DOHH2 (cell line): ENCODE data around the gene GATAD1.

Experiments
- CTCF ChIP-seq: fragments of 200-600 bp; sonication (generic); IDR thresholded peaks from one replicate; pipeline ENCODE4 v1.5.1; 2014; ENCODE audit warnings: antibody characterized with exemption, mild to moderate bottlenecking, low read depth, low read length; ENCODE audit not compliant: poor library complexity, severe bottlenecking
- EZH2phosphoT487 ChIP-seq: fragments of 200-600 bp; sonication (generic); IDR thresholded peaks from 2 replicates; pipeline ENCODE4 v1.6.1; 2017; ENCODE audit warnings: borderline replicate concordance, mild to moderate bottlenecking, antibody characterized with exemption, low read length, moderate library complexity, mixed read lengths

GRCh38 chr7:92422926-92423325, 24.4 kb upstream of the GATAD1 start:
- TF ChIP-seq CTCF: no peak
- TF ChIP-seq EZH2phosphoT487: no peak
